Measurements from ENCODE around the gene HEG1.

HEG1 gene

GRCh38 chr3:125003859-125004595 is 51.8 kb downstream of the HEG1 start:
- no peak overlapping the region for H3K9ac ChIP-seq (ENCODE audit: low read depth, low read length)
- H3K9me3 ChIP-seq (ENCODE audit: control insufficient read depth, insufficient read depth, low read length), result no peaks in the 10 kb centered on the region
- no peaks in the 10 kb centered on the region for H3K27me3 ChIP-seq (ENCODE audit: control insufficient read depth, insufficient read depth, low read length)
- no peak overlapping the region for H3K4me3 ChIP-seq (ENCODE audit: low read depth, low read length)
- peaks cover 3% of the 10 kb centered on the region for H3K36me3 ChIP-seq (ENCODE audit: control insufficient read depth, insufficient read depth, low read length)
- H3K4me1 ChIP-seq (ENCODE audit: control insufficient read depth, insufficient read depth, low read length), result peaks cover 15% of the 10 kb centered on the region

GRCh38 chr3:125003369-125003853 is 52.4 kb downstream of the HEG1 start:
- Histone ChIP-seq H3K9me3 (ENCODE audit: control insufficient read depth, insufficient read depth, low read length) (no peaks in the 10 kb centered on the region), H3K36me3 (ENCODE audit: control insufficient read depth, insufficient read depth, low read length) (peaks cover 3% of the 10 kb centered on the region), H3K9ac (ENCODE audit: low read depth, low read length) (no peak overlapping the region), H3K4me1 (ENCODE audit: control insufficient read depth, insufficient read depth, low read length) (peaks cover 15% of the 10 kb centered on the region), H3K27me3 (ENCODE audit: control insufficient read depth, insufficient read depth, low read length) (no peaks in the 10 kb centered on the region), H3K4me3 (ENCODE audit: low read depth, low read length) (no peak overlapping the region)

- Histone ChIP-seq H3K9me3 (ENCODE audit: control insufficient read depth, insufficient read depth, low read length) (no peaks in the 10 kb centered on the region), H3K36me3 (ENCODE audit: control insufficient read depth, insufficient read depth, low read length) (peaks cover 3% of the 10 kb centered on the region)
Observed at GRCh38 chr3:125002414-125003368, 53.1 kb downstream of the HEG1 start.

GRCh38 chr3:125001557-125002413 is 54.0 kb downstream of the HEG1 start:
- Histone ChIP-seq H3K9me3 (ENCODE audit: control insufficient read depth, insufficient read depth, low read length) (no peaks in the 10 kb centered on the region), H3K36me3 (ENCODE audit: control insufficient read depth, insufficient read depth, low read length) (peaks cover 3% of the 10 kb centered on the region), H3K9ac (ENCODE audit: low read depth, low read length) (no peak overlapping the region), H3K27me3 (ENCODE audit: control insufficient read depth, insufficient read depth, low read length) (no peaks in the 10 kb centered on the region), H3K4me1 (ENCODE audit: control insufficient read depth, insufficient read depth, low read length) (peaks cover 15% of the 10 kb centered on the region), H3K4me3 (ENCODE audit: low read depth, low read length) (no peak overlapping the region)

More at GRCh38 chr3:125002414-125003368, 53.1 kb downstream of the HEG1 start:
- H3K4me3 ChIP-seq (ENCODE audit: low read depth, low read length), result no peak overlapping the region
- H3K27me3 ChIP-seq (ENCODE audit: control insufficient read depth, insufficient read depth, low read length), result no peaks in the 10 kb centered on the region
- no peak overlapping the region for H3K9ac ChIP-seq (ENCODE audit: low read depth, low read length)
- H3K4me1 ChIP-seq (ENCODE audit: control insufficient read depth, insufficient read depth, low read length), result peaks cover 15% of the 10 kb centered on the region

- H3K4me1 ChIP-seq (ENCODE audit: control insufficient read depth, insufficient read depth, low read length), result peaks cover 9% of the 10 kb centered on the region
- H3K4me3 ChIP-seq (ENCODE audit: low read depth, low read length), result no peak overlapping the region
- H3K27me3 ChIP-seq (ENCODE audit: control insufficient read depth, insufficient read depth, low read length), result no peaks in the 10 kb centered on the region
- no peaks in the 10 kb centered on the region for H3K9me3 ChIP-seq (ENCODE audit: control insufficient read depth, insufficient read depth, low read length)
- H3K36me3 ChIP-seq (ENCODE audit: control insufficient read depth, insufficient read depth, low read length), result peaks cover 3% of the 10 kb centered on the region
- H3K9ac ChIP-seq (ENCODE audit: low read depth, low read length), result no peak overlapping the region
Observed at GRCh38 chr3:125000661-125001060, 55.1 kb downstream of the HEG1 start.

GRCh38 chr3:124999897-125000435 is 55.8 kb downstream of the HEG1 start:
- Histone ChIP-seq H3K27me3 (ENCODE audit: control insufficient read depth, insufficient read depth, low read length) (no peaks in the 10 kb centered on the region), H3K4me1 (ENCODE audit: control insufficient read depth, insufficient read depth, low read length) (peaks cover 9% of the 10 kb centered on the region), H3K9me3 (ENCODE audit: control insufficient read depth, insufficient read depth, low read length) (no peaks in the 10 kb centered on the region), H3K4me3 (ENCODE audit: low read depth, low read length) (no peak overlapping the region), H3K36me3 (ENCODE audit: control insufficient read depth, insufficient read depth, low read length) (peaks cover 3% of the 10 kb centered on the region), H3K9ac (ENCODE audit: low read depth, low read length) (no peak overlapping the region)

GRCh38 chr3:124999317-124999716 is 56.5 kb downstream of the HEG1 start:
- H3K36me3 ChIP-seq (ENCODE audit: control insufficient read depth, insufficient read depth, low read length), result peaks cover 3% of the 10 kb centered on the region
- no peak overlapping the region for H3K9ac ChIP-seq (ENCODE audit: low read depth, low read length)
- no peaks in the 10 kb centered on the region for H3K9me3 ChIP-seq (ENCODE audit: control insufficient read depth, insufficient read depth, low read length)
- peaks cover 9% of the 10 kb centered on the region for H3K4me1 ChIP-seq (ENCODE audit: control insufficient read depth, insufficient read depth, low read length)
- no peak overlapping the region for H3K4me3 ChIP-seq (ENCODE audit: low read depth, low read length)
- no peaks in the 10 kb centered on the region for H3K27me3 ChIP-seq (ENCODE audit: control insufficient read depth, insufficient read depth, low read length)

- Histone ChIP-seq H3K9me3 (ENCODE audit: control insufficient read depth, insufficient read depth, low read length) (no peaks in the 10 kb centered on the region), H3K27me3 (ENCODE audit: control insufficient read depth, insufficient read depth, low read length) (no peaks in the 10 kb centered on the region), H3K36me3 (ENCODE audit: control insufficient read depth, insufficient read depth, low read length) (peaks cover 8% of the 10 kb centered on the region), H3K9ac (ENCODE audit: low read depth, low read length) (no peak overlapping the region), H3K4me3 (ENCODE audit: low read depth, low read length) (no peak overlapping the region), H3K4me1 (ENCODE audit: control insufficient read depth, insufficient read depth, low read length) (peaks cover 12% of the 10 kb centered on the region)
Observed at GRCh38 chr3:124998247-124998630, 57.6 kb downstream of the HEG1 start.

GRCh38 chr3:124997303-124998246 is 58.2 kb downstream of the HEG1 start:
- H3K27me3 ChIP-seq (ENCODE audit: control insufficient read depth, insufficient read depth, low read length), result no peaks in the 10 kb centered on the region
- H3K4me1 ChIP-seq (ENCODE audit: control insufficient read depth, insufficient read depth, low read length), result peaks cover 13% of the 10 kb centered on the region
- H3K4me3 ChIP-seq (ENCODE audit: low read depth, low read length), result no peak overlapping the region
- H3K9me3 ChIP-seq (ENCODE audit: control insufficient read depth, insufficient read depth, low read length), result no peaks in the 10 kb centered on the region
- no peak overlapping the region for H3K9ac ChIP-seq (ENCODE audit: low read depth, low read length)
- H3K36me3 ChIP-seq (ENCODE audit: control insufficient read depth, insufficient read depth, low read length), result peaks cover 5% of the 10 kb centered on the region

- Histone ChIP-seq H3K9me3 (ENCODE audit: control insufficient read depth, insufficient read depth, low read length) (no peaks in the 10 kb centered on the region), H3K4me1 (ENCODE audit: control insufficient read depth, insufficient read depth, low read length) (peaks cover 21% of the 10 kb centered on the region), H3K36me3 (ENCODE audit: control insufficient read depth, insufficient read depth, low read length) (peaks cover 5% of the 10 kb centered on the region), H3K27me3 (ENCODE audit: control insufficient read depth, insufficient read depth, low read length) (no peaks in the 10 kb centered on the region), H3K9ac (ENCODE audit: low read depth, low read length) (no peak overlapping the region), H3K4me3 (ENCODE audit: low read depth, low read length) (no peak overlapping the region)
Observed at GRCh38 chr3:124995460-124995994, 60.3 kb downstream of the HEG1 start.
